GM21528 (cell line): ENCODE results near the gene CD33.

ENCODE experiments used
- ATAC-seq: cut with Tn5 transposase; IDR thresholded peaks from one replicate; pipeline ENCODE4 v1.9.1; 2021; ENCODE audit warnings: mild to moderate bottlenecking, moderate library complexity; ENCODE audit not compliant: unreplicated experiment, low FRiP score

CD33 gene

DNA sequence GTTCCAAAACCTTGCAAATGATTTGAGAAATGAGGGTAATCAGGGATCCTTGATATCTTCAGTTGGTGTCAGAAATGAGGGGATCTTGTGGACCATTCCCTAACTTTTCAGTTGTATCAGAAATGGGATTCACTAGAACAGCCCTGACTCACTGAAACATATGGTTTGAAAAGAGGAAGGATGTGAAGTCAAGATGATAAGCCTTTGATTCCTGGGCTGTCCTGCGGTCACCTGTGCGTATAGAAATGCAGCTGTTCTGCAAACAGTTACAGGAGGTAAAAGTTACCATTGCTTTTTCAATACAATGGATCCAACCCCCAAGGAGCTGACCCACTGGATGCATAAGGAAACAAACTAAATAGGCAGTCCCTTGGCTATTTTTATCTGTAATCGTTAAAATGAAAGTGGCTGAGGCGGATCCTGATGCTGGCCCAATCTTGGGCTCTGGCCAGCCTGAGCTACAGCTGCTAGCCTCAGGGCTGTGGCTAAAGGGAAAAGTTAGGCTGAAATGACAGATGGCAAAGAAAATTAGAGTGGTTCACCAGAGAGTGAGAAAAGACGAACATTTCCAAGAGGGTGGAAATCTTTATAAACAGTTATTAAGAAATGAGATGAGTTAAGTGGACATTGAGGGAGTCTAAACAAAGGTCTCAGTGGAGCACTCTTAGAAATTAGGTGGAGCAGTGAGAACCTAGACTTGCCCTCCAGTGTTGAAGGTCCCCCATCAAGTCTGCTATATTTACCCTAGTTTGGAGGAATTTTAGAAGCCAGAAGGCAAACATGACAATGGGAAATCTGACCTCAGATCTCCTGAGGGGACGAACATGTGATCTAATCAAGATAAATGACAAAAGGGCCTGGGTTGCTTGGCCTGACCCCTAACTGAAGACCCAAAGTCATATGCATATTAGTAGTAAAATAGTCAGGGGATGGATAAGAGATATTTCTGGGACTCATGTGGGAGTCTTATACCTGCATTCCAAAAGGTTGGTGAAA lies 33.6 kb downstream of the CD33 start:
- no peak for ATAC-seq

GRCh38 chr19:51259348-51260245 lies 34.7 kb downstream of the CD33 start:
- ATAC-seq = no peak

DNA sequence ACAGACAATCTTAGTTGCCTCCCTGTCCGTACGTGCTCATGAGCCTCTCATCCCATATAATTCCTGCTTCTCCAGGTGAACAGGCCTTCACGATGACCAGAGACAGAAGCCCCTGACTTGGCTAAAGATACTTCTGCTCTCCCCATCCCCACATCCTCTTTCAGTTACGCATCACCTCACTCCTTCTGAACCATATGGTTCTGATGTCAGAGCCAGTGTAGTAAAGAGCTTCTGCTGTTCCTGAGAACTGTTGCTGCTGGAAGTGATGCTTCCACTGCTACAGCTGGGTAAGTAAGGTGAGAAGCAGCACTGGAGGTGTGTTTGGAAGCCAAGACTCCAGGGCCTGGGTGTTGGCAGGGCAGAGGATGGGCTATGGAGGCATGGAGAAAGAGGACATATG lies 38.9 kb downstream of the CD33 start:
- ATAC-seq = no peak

DNA sequence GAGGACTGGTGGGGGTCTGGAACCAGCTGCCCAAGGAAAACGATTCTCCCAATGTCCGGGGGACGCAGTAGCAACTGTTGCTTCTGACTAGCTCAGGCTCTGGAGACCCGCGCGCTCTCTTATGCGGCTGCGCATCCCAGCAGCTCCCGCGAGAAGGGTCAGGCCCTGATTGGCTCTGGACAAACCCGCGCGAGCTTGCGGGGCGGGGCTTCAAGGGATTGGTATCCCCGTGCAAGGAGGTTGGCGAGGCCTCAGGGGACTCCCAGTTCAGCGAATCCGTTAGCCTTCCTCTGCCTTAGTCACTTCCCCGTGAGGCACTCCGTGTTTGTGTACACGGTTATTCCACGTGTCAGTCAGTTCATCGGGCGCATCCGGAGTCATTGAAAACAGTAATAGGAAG lies 46.2 kb downstream of the CD33 start:
- ATAC-seq = no peak

DNA sequence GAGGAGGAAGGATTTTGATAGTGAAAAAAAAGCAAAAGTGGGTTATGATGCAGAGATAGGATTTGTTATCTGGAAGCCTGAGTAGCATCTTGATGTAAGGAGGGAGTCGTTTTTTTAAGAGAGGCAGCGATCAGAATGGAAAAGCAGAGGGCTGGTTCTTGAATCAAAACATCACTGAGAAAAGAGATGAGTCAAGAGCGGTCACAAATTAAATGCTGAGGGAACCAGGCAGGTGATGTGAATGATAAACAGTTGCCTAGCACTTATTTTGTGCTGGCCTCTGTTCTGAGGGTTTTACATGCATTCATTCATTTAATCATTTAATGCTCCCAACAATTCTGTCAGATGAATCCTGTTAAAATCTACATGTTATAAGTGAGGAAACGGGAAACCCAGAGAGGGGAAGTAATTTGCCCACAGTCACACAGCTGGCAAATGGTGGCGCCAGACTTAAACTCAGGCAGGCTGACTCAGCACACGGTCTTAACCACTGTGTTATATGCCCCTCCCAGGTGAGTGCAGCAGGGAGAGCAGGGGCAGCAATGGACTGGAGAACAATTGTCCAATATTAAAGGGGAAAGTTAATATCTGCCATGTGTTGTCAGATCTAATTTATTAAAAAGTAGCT lies 47.4 kb downstream of the CD33 start:
- ATAC-seq = no peak

GRCh38 chr19:51274049-51274770 lies 49.3 kb downstream of the CD33 start:
- no peak for ATAC-seq

DNA sequence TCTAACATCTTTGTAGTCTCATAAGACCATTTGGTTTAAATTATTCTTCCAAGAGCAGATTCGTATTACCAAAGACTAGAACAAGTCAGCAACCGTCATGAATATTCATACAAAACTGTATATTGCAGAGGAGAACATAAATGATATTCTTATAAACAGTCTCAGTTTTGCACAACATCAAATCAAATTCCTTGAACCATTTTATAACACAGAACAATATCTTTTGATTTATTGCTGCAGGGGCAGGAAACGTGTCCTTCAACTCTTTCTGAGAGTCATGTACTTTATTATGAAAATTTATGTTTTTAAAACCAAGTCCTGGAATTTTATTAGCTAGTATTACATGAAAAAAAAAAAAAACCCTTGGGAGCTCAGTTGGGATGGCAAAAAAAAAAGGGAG lies 52.2 kb downstream of the CD33 start:
- no peak for ATAC-seq

GRCh38 chr19:51282335-51282734 lies 57.5 kb downstream of the CD33 start:
- ATAC-seq = no peak

GRCh38 chr19:51285682-51286081 lies 60.8 kb downstream of the CD33 start:
- no peak for ATAC-seq
